ENCODE results near the gene BDKRB2.

The BDKRB2 gene

GRCh38 chr14:96274122-96274521 lies 69.5 kb downstream of the BDKRB2 start:
- no peak overlapping the region for H3K4me3 ChIP-seq (ENCODE audit: low read depth, low read length)
- TF ChIP-seq CTCF (IDR thresholded peaks at IDR 0.05; ENCODE audit: insufficient read depth, low read depth, low read length, missing control alignments) = no peak
- no peak for DNase-seq (ENCODE audit: low read depth)

- no peak for TF ChIP-seq CTCF (IDR thresholded peaks at IDR 0.05; ENCODE audit: insufficient read depth, low read depth, low read length, missing control alignments)
- no peak for DNase-seq (ENCODE audit: low read depth)
- no peak overlapping the region for H3K4me3 ChIP-seq (ENCODE audit: low read depth, low read length)
Observed at GRCh38 chr14:96274543-96274942, 69.9 kb downstream of the BDKRB2 start.

- DNase-seq (ENCODE audit: low read depth) = peak; percentile 67
- no peak overlapping the region for H3K4me3 ChIP-seq (ENCODE audit: low read depth, low read length)
- peak; percentile 91 for TF ChIP-seq CTCF (IDR thresholded peaks at IDR 0.05; ENCODE audit: insufficient read depth, low read depth, low read length, missing control alignments)
Observed at GRCh38 chr14:96275177-96276112, 70.8 kb downstream of the BDKRB2 start.

- DNase-seq (ENCODE audit: low read depth) = no peak
- H3K4me3 ChIP-seq (ENCODE audit: low read depth, low read length) = no peak overlapping the region
- TF ChIP-seq CTCF (IDR thresholded peaks at IDR 0.05; ENCODE audit: insufficient read depth, low read depth, low read length, missing control alignments) = no peak
Observed at GRCh38 chr14:96277890-96278289, 73.3 kb downstream of the BDKRB2 start.

- TF ChIP-seq CTCF (IDR thresholded peaks at IDR 0.05; ENCODE audit: insufficient read depth, low read depth, low read length, missing control alignments) = no peak
- no peak for DNase-seq (ENCODE audit: low read depth)
- H3K4me3 ChIP-seq (ENCODE audit: low read depth, low read length) = no peak overlapping the region
Observed at GRCh38 chr14:96279564-96279963, 74.9 kb downstream of the BDKRB2 start.

- TF ChIP-seq CTCF (IDR thresholded peaks at IDR 0.05; ENCODE audit: insufficient read depth, low read depth, low read length, missing control alignments) = no peak
- DNase-seq (ENCODE audit: low read depth) = no peak
- H3K4me3 ChIP-seq (ENCODE audit: low read depth, low read length) = no peak overlapping the region
Observed at GRCh38 chr14:96280104-96280503, 75.5 kb downstream of the BDKRB2 start.
